ENCODE measurements around the gene SCUBE3. TPM values are rescaled to one million over a fixed set of nuclear protein-coding genes. Genes with fewer than 3 reads are reported as not detected.
A peak's percentile ranks its signal among the peaks of the same experiment; 100 is the strongest.

SCUBE3 gene
- 14.8 and 16.3 TPM in 2 replicates for total RNA-seq
- long read RNA-seq, full-length matches to known transcripts = 1 of 12 reads
- long read RNA-seq, partial matches to known transcripts = 1 of 12 reads
- long read RNA-seq, other reads (novel, unspliced or antisense) = 10 of 12 reads

- peak within 1 kb of the TSS; percentile 76 for H3K4me3 Mint-ChIP-seq (ENCODE audit: unreplicated experiment)
- no peaks in the 10 kb centered on the region for H3K36me3 Mint-ChIP-seq (ENCODE audit: unreplicated experiment)
- H3K9me3 Mint-ChIP-seq (ENCODE audit: unreplicated experiment) = no peaks in the 10 kb centered on the region
- peak within 1 kb of the TSS; percentile 46 for H3K27ac Mint-ChIP-seq (ENCODE audit: unreplicated experiment)
- H3K4me1 Mint-ChIP-seq (ENCODE audit: unreplicated experiment) = peaks cover 46% of the 10 kb centered on the region
- TF ChIP-seq, protein P1, sequence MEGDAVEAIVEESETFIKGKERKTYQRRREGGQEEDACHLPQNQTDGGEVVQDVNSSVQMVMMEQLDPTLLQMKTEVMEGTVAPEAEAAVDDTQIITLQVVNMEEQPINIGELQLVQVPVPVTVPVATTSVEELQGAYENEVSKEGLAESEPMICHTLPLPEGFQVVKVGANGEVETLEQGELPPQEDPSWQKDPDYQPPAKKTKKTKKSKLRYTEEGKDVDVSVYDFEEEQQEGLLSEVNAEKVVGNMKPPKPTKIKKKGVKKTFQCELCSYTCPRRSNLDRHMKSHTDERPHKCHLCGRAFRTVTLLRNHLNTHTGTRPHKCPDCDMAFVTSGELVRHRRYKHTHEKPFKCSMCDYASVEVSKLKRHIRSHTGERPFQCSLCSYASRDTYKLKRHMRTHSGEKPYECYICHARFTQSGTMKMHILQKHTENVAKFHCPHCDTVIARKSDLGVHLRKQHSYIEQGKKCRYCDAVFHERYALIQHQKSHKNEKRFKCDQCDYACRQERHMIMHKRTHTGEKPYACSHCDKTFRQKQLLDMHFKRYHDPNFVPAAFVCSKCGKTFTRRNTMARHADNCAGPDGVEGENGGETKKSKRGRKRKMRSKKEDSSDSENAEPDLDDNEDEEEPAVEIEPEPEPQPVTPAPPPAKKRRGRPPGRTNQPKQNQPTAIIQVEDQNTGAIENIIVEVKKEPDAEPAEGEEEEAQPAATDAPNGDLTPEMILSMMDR (IDR thresholded peaks at IDR 0.05) = no peak
- peak; percentile 86 for DNase-seq (ENCODE audit: extremely low spot score, unreplicated experiment)
- peaks cover 17% of the 10 kb centered on the region for H3K27me3 Mint-ChIP-seq (ENCODE audit: unreplicated experiment)
Measured at GRCh38 chr6:35213824-35214756, at the start of gene SCUBE3. TSS of gene SCUBE3 (plus strand) at chr6:35213956. CDS start at chr6:35214419, 463 bp downstream.

GRCh38 chr6:35164277-35164676, 49.5 kb upstream of the SCUBE3 start:
- TF ChIP-seq, protein P1 (IDR thresholded peaks at IDR 0.05) = no peak
- Mint-ChIP-seq H3K4me3 (ENCODE audit: unreplicated experiment) (no peak overlapping the region), H3K36me3 (ENCODE audit: unreplicated experiment) (peaks cover 7% of the 10 kb centered on the region), H3K27ac (ENCODE audit: unreplicated experiment) (no peak overlapping the region), H3K27me3 (ENCODE audit: unreplicated experiment) (no peaks in the 10 kb centered on the region), H3K9me3 (ENCODE audit: unreplicated experiment) (peaks cover 6% of the 10 kb centered on the region), H3K4me1 (ENCODE audit: unreplicated experiment) (peaks cover 19% of the 10 kb centered on the region)
- DNase-seq (ENCODE audit: extremely low spot score, unreplicated experiment) = no peak

DNA sequence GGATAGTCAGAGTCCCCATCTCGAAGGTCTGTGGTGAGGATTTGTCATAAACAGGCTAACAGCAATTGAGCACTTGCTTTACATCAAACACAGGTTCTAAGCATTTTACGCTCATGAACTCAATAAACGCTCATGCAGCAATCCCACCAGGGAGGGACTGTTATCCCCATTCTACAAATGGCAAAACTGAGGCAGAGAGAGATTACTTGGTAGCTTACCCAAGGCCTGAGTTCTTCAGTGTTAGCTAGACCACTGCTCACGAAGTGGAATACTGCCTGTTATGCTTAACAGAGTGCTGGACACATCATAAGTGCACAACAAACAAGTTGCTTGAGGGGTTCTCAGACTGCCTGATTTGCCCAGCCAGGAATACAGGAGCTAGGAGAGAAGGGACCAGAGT, 48.9 kb upstream of the SCUBE3 start:
- no peak overlapping the region for H3K27ac Mint-ChIP-seq (ENCODE audit: unreplicated experiment)
- H3K36me3 Mint-ChIP-seq (ENCODE audit: unreplicated experiment) = peaks cover 7% of the 10 kb centered on the region
- H3K27me3 Mint-ChIP-seq (ENCODE audit: unreplicated experiment) = no peaks in the 10 kb centered on the region
- TF ChIP-seq, protein P1 (IDR thresholded peaks at IDR 0.05) = no peak
- peaks cover 6% of the 10 kb centered on the region for H3K9me3 Mint-ChIP-seq (ENCODE audit: unreplicated experiment)
- H3K4me1 Mint-ChIP-seq (ENCODE audit: unreplicated experiment) = peaks cover 19% of the 10 kb centered on the region
- no peak for DNase-seq (ENCODE audit: extremely low spot score, unreplicated experiment)
- no peak overlapping the region for H3K4me3 Mint-ChIP-seq (ENCODE audit: unreplicated experiment)

DNA sequence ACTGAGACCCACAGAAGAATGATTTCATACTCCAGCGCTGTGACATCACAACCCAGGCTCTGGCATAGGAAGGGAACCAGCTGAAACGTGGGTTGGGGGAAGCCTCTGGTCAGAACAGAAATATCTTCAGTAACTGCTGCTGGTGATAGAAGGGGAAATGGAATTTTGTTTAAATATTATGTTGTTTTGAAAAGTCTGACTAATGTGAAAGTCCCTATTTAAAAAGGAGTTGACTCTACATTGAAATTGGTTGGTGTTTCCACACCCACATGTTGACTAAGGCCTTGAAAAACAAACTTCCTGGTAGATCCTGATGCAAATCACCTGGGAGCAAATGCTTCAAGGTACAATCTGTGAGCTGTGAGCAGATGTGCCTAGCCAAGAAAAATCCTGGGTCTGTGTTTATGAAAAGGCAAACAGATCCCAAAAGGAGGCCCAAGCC, 48.1 kb upstream of the SCUBE3 start:
- no peak for DNase-seq (ENCODE audit: extremely low spot score, unreplicated experiment)
- Mint-ChIP-seq H3K36me3 (ENCODE audit: unreplicated experiment) (peaks cover 7% of the 10 kb centered on the region), H3K27me3 (ENCODE audit: unreplicated experiment) (no peaks in the 10 kb centered on the region), H3K9me3 (ENCODE audit: unreplicated experiment) (peaks cover 6% of the 10 kb centered on the region), H3K4me3 (ENCODE audit: unreplicated experiment) (no peak overlapping the region), H3K4me1 (ENCODE audit: unreplicated experiment) (peaks cover 25% of the 10 kb centered on the region), H3K27ac (ENCODE audit: unreplicated experiment) (peak overlapping the region; percentile 48)
- TF ChIP-seq, protein P1 (IDR thresholded peaks at IDR 0.05) = no peak

DNA sequence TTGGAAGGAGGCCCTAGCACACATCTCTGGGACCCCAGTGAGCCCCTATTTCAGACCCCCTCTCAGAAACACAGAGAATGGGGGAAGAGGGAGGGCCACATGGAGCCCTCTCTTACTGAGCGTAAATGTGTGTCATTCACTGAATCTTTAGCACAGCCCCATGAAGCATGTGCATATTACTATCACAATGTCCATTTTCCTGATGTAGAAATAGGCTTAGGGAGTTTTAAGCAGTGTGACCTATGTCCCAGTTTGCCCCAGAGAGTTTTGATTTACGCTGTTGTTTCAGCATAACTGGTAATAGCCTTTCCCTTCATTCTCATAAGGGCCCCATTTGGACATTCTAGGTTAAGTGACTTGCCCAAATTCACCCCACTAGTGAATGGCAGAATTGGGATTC, 47.6 kb upstream of the SCUBE3 start:
- Mint-ChIP-seq H3K4me1 (ENCODE audit: unreplicated experiment) (peaks cover 24% of the 10 kb centered on the region), H3K4me3 (ENCODE audit: unreplicated experiment) (no peak overlapping the region), H3K27me3 (ENCODE audit: unreplicated experiment) (no peaks in the 10 kb centered on the region), H3K27ac (ENCODE audit: unreplicated experiment) (no peak overlapping the region), H3K36me3 (ENCODE audit: unreplicated experiment) (peaks cover 7% of the 10 kb centered on the region), H3K9me3 (ENCODE audit: unreplicated experiment) (peaks cover 6% of the 10 kb centered on the region)
- DNase-seq (ENCODE audit: extremely low spot score, unreplicated experiment) = no peak
- TF ChIP-seq, protein P1 (IDR thresholded peaks at IDR 0.05) = no peak
